Aorta (tissue), 5 donors: ENCODE results near the gene HOXB6. TPM values are rescaled to one million over a fixed set of nuclear protein-coding genes. Genes with fewer than 3 reads are reported as not detected.
A peak's percentile ranks its signal among the peaks of the same experiment; 100 is the strongest.

Experiments
- ATAC-seq: fragments of 200-7000 bp; cut with Tn5 transposase; one replicate; pipeline ENCODE4 v1.9.1; 2022; ENCODE audit warnings: moderate library complexity; ENCODE audit not compliant: low FRiP score
- DNase-seq, 2 donors: peaks; one replicate each; pipeline ENCODE4 v3.0.0-alpha.2; 2020
- H3K27ac ChIP-seq, 2 donors: one replicate each; pipeline ENCODE4 v1.5.1; 2013; ENCODE audit warnings: low read length in 2 of 2, mild to moderate bottlenecking in 2 of 2, moderate library complexity in 2 of 2, control low read depth in 1 of 2, inconsistent platforms in 1 of 2, low read depth in 1 of 2
- H3K27me3 ChIP-seq, 2 donors: one replicate each; pipeline ENCODE4 v1.6.1; 2013; ENCODE audit warnings: control low read depth in 1 of 2, low read length in 1 of 2, mild to moderate bottlenecking in 1 of 2, moderate library complexity in 1 of 2; ENCODE audit not compliant: insufficient read depth in 2 of 2, control insufficient read depth in 1 of 2
- H3K36me3 ChIP-seq, 2 donors: one replicate each; pipeline ENCODE4 v1.6.1; 2013; ENCODE audit warnings: control low read depth in 1 of 2, low read length in 1 of 2, mild to moderate bottlenecking in 1 of 2; ENCODE audit not compliant: insufficient read depth in 2 of 2, control insufficient read depth in 1 of 2
- H3K4me1 ChIP-seq, 2 donors: one replicate each; pipeline ENCODE4 v1.6.1; 2013; ENCODE audit warnings: low read length in 2 of 2, control low read depth in 1 of 2, mild to moderate bottlenecking in 1 of 2, moderate library complexity in 1 of 2; ENCODE audit not compliant: insufficient read depth in 2 of 2, control insufficient read depth in 1 of 2
- H3K4me3 ChIP-seq, 2 donors: one replicate each; pipeline ENCODE4 v1.5.1; 2013; ENCODE audit warnings: low read length in 2 of 2, control low read depth in 1 of 2, mild to moderate bottlenecking in 1 of 2
- H3K9me3 ChIP-seq: one replicate; pipeline ENCODE4 v1.6.1; 2013; ENCODE audit warnings: mild to moderate bottlenecking, low read length; ENCODE audit not compliant: control insufficient read depth
- WGBS, 2 donors: extraction: QIAGEN DNeasy Blood & Tissue Kit; methylation state at CpG; one replicate each; pipeline ENCODE4 v1.1.7; 2013; 5-methylcytosine and 5-hydroxymethylcytosine counted together
- intact Hi-C, 2 donors: fragments of 100-400 bp; cut with DNase I; formaldehyde crosslinking; loops; one replicate each; pipeline versions ENCODE4 v1.14.2 to v1.15.0; 2022
- polyA plus RNA-seq, 2 donors: library from polyadenylated mRNA; stranded (reverse); fragments of 200-250 nt; gene quantifications; one replicate each; pipeline ENCODE4 v1.2.3, GENCODE V29; 2013
- total RNA-seq, 2 donors: library from RNA; stranded (reverse); fragmentation: NEBNext Ultra II Directional; extraction: Animal tissue kit (Norgen Biotek cat#: 25700); gene quantifications; one replicate each; pipeline ENCODE4 v1.2.1, GENCODE V29; 2021
- donor health status: healthy with polysubstance abuse.
- donor health status: Bipolar disorder and iron deficiency.
- donor health status: DM: no; HTN: no; CAD: no.
- donor health status: DM: no; HTN: no; CAD: no.
- donor health status: DM: yes; HTN: yes; CAD: no.

Gene HOXB6
- total and polyA plus RNA-seq, 4 donors: 3.9 to 16.8 (median 5.0) TPM

DNA sequence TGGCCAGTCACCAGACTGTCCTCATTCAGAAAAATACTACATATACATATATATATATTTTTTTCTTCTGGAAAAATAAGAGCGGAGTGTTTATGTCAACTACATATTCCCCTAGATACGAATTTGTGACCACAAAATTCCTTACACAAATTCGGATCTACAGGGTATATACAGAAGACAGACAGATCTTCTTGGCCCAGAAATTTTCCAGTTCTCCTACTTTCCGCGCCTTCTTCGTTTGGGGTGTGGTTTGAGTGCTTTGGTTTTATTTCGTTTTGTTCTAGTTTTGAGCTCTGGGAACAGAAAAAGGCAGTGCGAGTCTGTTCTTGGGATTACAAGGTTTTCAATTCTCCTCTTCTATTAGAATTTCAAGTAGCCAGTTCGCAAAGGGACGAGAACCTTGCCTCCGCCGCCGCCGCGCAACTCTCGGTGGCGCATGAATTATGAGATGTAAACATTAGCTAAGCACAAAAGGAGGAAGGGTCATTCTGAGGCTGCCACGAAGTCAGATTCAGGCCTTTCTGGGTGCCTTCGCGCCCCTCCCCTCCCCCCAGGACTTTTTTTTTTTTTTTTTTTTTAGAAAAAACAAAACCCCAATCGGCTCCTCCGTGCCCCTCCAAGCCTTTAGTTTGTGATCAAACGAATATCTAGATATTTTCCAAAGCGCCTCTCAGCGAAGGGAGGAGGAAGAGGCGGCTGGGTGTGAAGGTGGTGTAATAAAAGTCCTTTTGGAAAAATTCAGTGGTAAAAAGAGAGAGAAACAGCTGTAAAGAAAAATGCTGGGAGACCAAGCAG is 24.8 kb downstream of the HOXB6 start:
- H3K4me1 ChIP-seq: no peaks in the 10 kb centered on the region
- no peak overlapping the region for H3K27ac ChIP-seq
- WGBS, 2 donors: 75 to 77% methylated on average over 26 of the region's 26 CpGs
- H3K4me3 ChIP-seq: no peak overlapping the region
- H3K36me3 ChIP-seq: no peaks in the 10 kb centered on the region
- DNase-seq (no peak), ATAC-seq (no peak)
- intact Hi-C loops: no loop called here
- no peaks in the 10 kb centered on the region for H3K27me3 ChIP-seq
- no peaks in the 10 kb centered on the region for H3K9me3 ChIP-seq

GRCh38 chr17:48579471-48579759 is 25.4 kb downstream of the HOXB6 start:
- Histone ChIP-seq H3K9me3 (no peaks in the 10 kb centered on the region), H3K27ac (no peak overlapping the region), H3K4me3 (no peak overlapping the region), H3K27me3 (no peaks in the 10 kb centered on the region), H3K4me1 (peaks cover 0 to 5% of the 10 kb centered on the region in 2 donors), H3K36me3 (no peaks in the 10 kb centered on the region)
- intact Hi-C loops: no loop called here
- 70 to 80% methylated on average over 7 of the region's 7 CpGs for WGBS, 2 donors
- ATAC-seq (no peak), DNase-seq (no peak)

DNA sequence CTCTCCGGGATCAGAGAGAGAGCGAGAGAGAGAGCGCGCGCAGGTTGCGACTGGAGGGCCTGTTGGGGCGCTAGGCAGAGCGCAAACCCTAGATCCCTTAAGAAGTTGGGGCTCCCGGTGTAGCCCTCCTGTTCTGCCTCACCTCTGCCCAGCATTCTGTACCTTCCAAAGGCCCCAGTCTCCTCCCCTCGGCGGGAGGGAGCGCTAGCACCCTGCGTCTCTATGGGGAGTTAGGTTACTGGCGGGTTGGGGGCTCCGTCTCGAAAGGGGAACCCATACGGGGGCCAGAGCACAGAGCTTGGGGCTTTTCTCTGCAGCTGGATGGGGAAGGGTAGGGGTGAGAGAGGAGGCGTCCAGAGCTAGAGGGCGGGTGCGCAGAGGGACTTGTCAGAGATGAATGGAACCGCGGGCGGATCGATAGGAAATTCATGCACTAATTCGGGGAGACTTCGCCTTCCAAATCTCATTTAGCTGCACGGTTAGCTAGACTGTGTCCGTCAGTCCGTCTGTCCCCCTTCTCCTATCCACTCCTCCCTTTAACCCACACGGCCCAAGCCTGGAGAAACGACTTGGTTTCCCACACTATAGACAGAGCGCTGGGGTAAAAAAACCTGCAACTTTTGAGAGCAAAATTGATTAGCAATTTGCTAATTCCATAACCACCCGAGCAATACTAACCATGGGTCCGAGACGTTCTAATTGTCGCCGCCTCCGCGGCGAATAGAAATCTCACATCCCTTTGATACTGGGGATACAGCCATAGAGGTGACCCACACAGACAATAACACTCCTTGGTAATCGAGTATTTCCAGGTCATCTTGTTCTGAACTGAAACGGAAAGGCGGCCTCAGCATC is 25.9 kb downstream of the HOXB6 start:
- DNase-seq (no peak), ATAC-seq (no peak)
- WGBS, 2 donors: 30 to 39% methylated on average over 39 to 43 of the region's 43 CpGs
- Histone ChIP-seq H3K27me3 (no peaks in the 10 kb centered on the region), H3K27ac (peak overlapping the region; percentile 47 to 62), H3K4me1 (peaks cover 0 to 7% of the 10 kb centered on the region in 2 donors), H3K36me3 (no peaks in the 10 kb centered on the region), H3K4me3 (peak overlapping the region; percentile 39 to 68), H3K9me3 (no peaks in the 10 kb centered on the region)
- intact Hi-C loops: no loop called here

GRCh38 chr17:48577946-48578615 is 26.7 kb downstream of the HOXB6 start, which contains the start of gene HOXB4:
Gene HOXB4, minus strand, starts transcription at chr17:48578350. Its CDS starts 31 bp downstream, at chr17:48578319.
- H3K4me3 ChIP-seq: peak within 1 kb of the TSS; percentile 40 to 68
- H3K27me3 ChIP-seq: no peaks in the 10 kb centered on the region
- peaks cover 0 to 7% of the 10 kb centered on the region in 2 donors for H3K4me1 ChIP-seq
- peak; percentile 71 for ATAC-seq
- peak within 1 kb of the TSS; percentile 49 to 88 for H3K27ac ChIP-seq
- peak; percentile 90 to 92 for DNase-seq
- H3K9me3 ChIP-seq: no peaks in the 10 kb centered on the region
- WGBS, 2 donors: 0 to 1% methylated on average over 31 to 58 of the region's 58 CpGs
- intact Hi-C loops: loop anchor here in 1 of 2 donors (1.0 kb wide), 2 partner anchors 31 to 35 kb away; no protein-coding TSS in a partner anchor
- no peaks in the 10 kb centered on the region for H3K36me3 ChIP-seq

- Histone ChIP-seq H3K27ac (peak overlapping the region; percentile 49 to 88), H3K27me3 (no peaks in the 10 kb centered on the region), H3K4me3 (peak overlapping the region; percentile 40 to 68), H3K4me1 (peaks cover 0 to 7% of the 10 kb centered on the region in 2 donors), H3K36me3 (no peaks in the 10 kb centered on the region), H3K9me3 (no peaks in the 10 kb centered on the region)
- intact Hi-C loops: loop anchor here in 1 of 2 donors (1.0 kb wide), 2 partner anchors 30 to 34 kb away; no protein-coding TSS in a partner anchor
- 1 to 5% methylated on average over 19 of the region's 19 CpGs for WGBS, 2 donors
- ATAC-seq (no peak), DNase-seq (peak in 1 of 2 donors; percentile 71)
These were observed 27.3 kb downstream of the HOXB6 start for GRCh38 chr17:48577330-48577945.

- no peaks in the 10 kb centered on the region for H3K27me3 ChIP-seq
- intact Hi-C loops: loop anchor here in 1 of 2 donors (1.0 kb wide), 2 partner anchors 29 to 33 kb away; no protein-coding TSS in a partner anchor
- peak; percentile 82 to 88 for DNase-seq
- H3K4me1 ChIP-seq: peaks cover 0 to 7% of the 10 kb centered on the region in 2 donors
- peak overlapping the region; percentile 11 to 88 for H3K27ac ChIP-seq
- H3K9me3 ChIP-seq: no peaks in the 10 kb centered on the region
- no peaks in the 10 kb centered on the region for H3K36me3 ChIP-seq
- H3K4me3 ChIP-seq: peak overlapping the region in 1 of 2 donors; percentile 40
- peak; percentile 37 for ATAC-seq
- WGBS, 2 donors: 7% methylated on average over 42 of the region's 43 CpGs
These were observed 28.1 kb downstream of the HOXB6 start for GRCh38 chr17:48576479-48577309.

- ATAC-seq: no peak
- WGBS, 2 donors: 11 to 33% methylated on average over 22 of the region's 22 CpGs
These were observed 28.9 kb downstream of the HOXB6 start for GRCh38 chr17:48575673-48576478.

More at GRCh38 chr17:48575673-48576478, 28.9 kb downstream of the HOXB6 start:
- peak in 1 of 2 donors; percentile 77 for DNase-seq
- H3K36me3 ChIP-seq: no peaks in the 10 kb centered on the region
- H3K27me3 ChIP-seq: no peaks in the 10 kb centered on the region
- H3K4me3 ChIP-seq: peak overlapping the region in 1 of 2 donors; percentile 40
- peak overlapping the region; percentile 66 to 88 for H3K27ac ChIP-seq
- intact Hi-C loops: no loop called here
- peaks cover 0 to 7% of the 10 kb centered on the region in 2 donors for H3K4me1 ChIP-seq
- no peaks in the 10 kb centered on the region for H3K9me3 ChIP-seq
